Myometrial cell (primary cell): ENCODE data around the gene KTN1. TPM values are rescaled to one million over a fixed set of nuclear protein-coding genes. Genes with fewer than 3 reads are reported as not detected.

Experiments used
- total RNA-seq: library from RNA; depleted of rRNA; stranded (reverse); fragments of >200 nt; gene quantifications from 2 replicates; pipeline ENCODE4 v1.2.3, GENCODE V29; 2015

Gene KTN1, protein sequence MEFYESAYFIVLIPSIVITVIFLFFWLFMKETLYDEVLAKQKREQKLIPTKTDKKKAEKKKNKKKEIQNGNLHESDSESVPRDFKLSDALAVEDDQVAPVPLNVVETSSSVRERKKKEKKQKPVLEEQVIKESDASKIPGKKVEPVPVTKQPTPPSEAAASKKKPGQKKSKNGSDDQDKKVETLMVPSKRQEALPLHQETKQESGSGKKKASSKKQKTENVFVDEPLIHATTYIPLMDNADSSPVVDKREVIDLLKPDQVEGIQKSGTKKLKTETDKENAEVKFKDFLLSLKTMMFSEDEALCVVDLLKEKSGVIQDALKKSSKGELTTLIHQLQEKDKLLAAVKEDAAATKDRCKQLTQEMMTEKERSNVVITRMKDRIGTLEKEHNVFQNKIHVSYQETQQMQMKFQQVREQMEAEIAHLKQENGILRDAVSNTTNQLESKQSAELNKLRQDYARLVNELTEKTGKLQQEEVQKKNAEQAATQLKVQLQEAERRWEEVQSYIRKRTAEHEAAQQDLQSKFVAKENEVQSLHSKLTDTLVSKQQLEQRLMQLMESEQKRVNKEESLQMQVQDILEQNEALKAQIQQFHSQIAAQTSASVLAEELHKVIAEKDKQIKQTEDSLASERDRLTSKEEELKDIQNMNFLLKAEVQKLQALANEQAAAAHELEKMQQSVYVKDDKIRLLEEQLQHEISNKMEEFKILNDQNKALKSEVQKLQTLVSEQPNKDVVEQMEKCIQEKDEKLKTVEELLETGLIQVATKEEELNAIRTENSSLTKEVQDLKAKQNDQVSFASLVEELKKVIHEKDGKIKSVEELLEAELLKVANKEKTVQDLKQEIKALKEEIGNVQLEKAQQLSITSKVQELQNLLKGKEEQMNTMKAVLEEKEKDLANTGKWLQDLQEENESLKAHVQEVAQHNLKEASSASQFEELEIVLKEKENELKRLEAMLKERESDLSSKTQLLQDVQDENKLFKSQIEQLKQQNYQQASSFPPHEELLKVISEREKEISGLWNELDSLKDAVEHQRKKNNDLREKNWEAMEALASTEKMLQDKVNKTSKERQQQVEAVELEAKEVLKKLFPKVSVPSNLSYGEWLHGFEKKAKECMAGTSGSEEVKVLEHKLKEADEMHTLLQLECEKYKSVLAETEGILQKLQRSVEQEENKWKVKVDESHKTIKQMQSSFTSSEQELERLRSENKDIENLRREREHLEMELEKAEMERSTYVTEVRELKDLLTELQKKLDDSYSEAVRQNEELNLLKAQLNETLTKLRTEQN (N-terminal part only)
- 72.4 and 90.9 TPM in 2 replicates for total RNA-seq

DNA sequence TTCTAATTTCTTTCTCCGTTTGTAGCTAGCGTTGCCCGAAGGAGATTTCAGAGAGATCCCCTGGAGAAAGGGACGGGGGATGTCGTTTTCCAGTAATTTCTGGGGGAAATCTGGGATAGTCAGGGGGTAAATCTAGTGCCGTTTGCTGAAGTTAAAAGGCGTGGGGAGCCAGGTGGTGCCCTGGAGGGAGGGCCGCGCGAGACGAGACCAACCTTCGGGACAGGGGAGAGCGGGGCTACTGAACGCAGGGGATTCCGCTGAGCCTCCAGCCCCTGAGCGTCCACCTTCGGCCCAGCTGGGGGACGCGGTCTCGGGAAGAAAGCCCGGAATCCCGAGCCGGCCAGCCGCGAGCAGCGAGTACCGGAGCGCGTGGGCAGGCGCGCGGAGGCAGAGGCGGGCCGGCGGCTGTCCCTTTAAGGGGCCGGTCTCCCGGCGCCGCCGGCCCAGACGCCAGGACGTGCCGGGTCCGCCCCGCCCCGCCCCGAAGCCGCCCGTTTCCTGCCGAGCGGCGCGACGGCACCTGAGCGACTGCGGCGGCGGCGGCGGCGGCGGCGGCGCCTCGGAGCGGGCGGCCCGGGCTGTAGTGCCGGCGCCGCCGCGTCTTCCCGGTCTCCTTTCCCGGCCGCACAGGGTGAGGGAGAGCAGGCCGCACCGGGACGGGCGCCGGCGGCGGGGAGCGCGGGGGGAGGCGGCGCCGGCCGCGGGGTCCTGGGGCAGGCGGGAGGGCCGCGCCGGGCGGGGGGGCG, at the start of gene KTN1:
Gene KTN1 (plus strand): TSS at position 484 of the 746 bp plus-strand sequence. CDS start 31,842 bp downstream, outside the sequence.

Other genes starting within 250 kb of the KTN1 start
- gene ATG14, start 168.4 kb upstream of the KTN1 start, total RNA-seq = 9.2 and 12.8 TPM in 2 replicates
- gene TBPL2, start 139.6 kb upstream of the KTN1 start, total RNA-seq = not detected in 2 replicates